HS-27A (cell line): Measurements from ENCODE around the gene VAV2.
"Not testable (repeated sequence)": the region's sequence is repeated elsewhere in the genome, so short reads cannot be mapped to it uniquely, and the experiment has no call there.

Experiments
- DNase-seq: peaks from one replicate; pipeline ENCODE4 v3.0.0-alpha.2; 2012; ENCODE audit warnings: low read depth, missing footprints

VAV2 gene

GRCh38 chr9:133969681-133970580, 22.2 kb downstream of the VAV2 start:
- no peak for DNase-seq

- no peak for DNase-seq
Observed at GRCh38 chr9:133968966-133969617, 23.0 kb downstream of the VAV2 start.

- no peak for DNase-seq
Observed at GRCh38 chr9:133968428-133968827, 23.7 kb downstream of the VAV2 start.

- DNase-seq, result no peak
Observed at GRCh38 chr9:133967024-133967741, 24.9 kb downstream of the VAV2 start.

- no peak for DNase-seq
Observed at GRCh38 chr9:133964463-133964862, 27.7 kb downstream of the VAV2 start.

- DNase-seq, result no peak
Observed at GRCh38 chr9:133963166-133963565, 29.0 kb downstream of the VAV2 start.

GRCh38 chr9:133962341-133962740, 29.8 kb downstream of the VAV2 start:
- DNase-seq, result no peak

GRCh38 chr9:133961226-133962165, 30.6 kb downstream of the VAV2 start:
- no peak for DNase-seq

- no peak for DNase-seq
Observed at GRCh38 chr9:133960568-133961129, 31.5 kb downstream of the VAV2 start.

GRCh38 chr9:133959966-133960567, 32.1 kb downstream of the VAV2 start:
- no peak for DNase-seq

- no peak for DNase-seq
Observed at GRCh38 chr9:133959171-133959570, 33.0 kb downstream of the VAV2 start.

GRCh38 chr9:133958756-133959155, 33.4 kb downstream of the VAV2 start:
- DNase-seq, result no peak

- DNase-seq, result not testable (repeated sequence)
Observed at GRCh38 chr9:133957772-133958171, 34.4 kb downstream of the VAV2 start.

- DNase-seq, result no peak
Observed at GRCh38 chr9:133957328-133957727, 34.8 kb downstream of the VAV2 start.

- no peak for DNase-seq
Observed at GRCh38 chr9:133956520-133957076, 35.5 kb downstream of the VAV2 start.

GRCh38 chr9:133955821-133956411, 36.2 kb downstream of the VAV2 start:
- no peak for DNase-seq

GRCh38 chr9:133954862-133955529, 37.1 kb downstream of the VAV2 start:
- DNase-seq, result no peak

GRCh38 chr9:133953976-133954709, 38.0 kb downstream of the VAV2 start:
- DNase-seq, result no peak

- DNase-seq, result no peak
Observed at GRCh38 chr9:133953621-133953975, 38.5 kb downstream of the VAV2 start.
